Fibroblast of skin of left biceps (primary cell): ENCODE data around the gene STS.

ENCODE experiments used
- DNase-seq, 2 experiments: peaks; one replicate each; pipeline ENCODE4 v3.0.0-alpha.2; 2013; ENCODE audit warnings: low read depth in 2 of 2

Gene STS

DNA sequence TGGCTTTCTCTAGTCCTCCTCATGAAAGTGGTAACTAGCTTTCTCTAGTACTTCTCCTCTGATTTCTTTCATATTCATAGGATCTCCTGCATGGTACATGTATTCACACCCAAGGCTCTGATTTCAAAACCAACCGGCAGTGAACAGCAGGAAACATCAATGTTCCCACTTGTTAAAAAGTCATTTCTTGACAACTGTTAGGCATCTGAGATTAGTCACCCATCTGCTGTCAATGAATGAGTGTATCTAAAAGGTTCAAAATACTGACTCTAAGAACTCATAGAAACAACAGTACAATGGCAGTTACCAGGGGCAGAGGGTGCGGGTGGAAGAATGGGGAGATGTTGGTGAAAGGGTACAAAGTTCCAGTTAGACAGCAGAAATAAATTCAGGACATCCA lies 31.9 kb downstream of the STS start:
- DNase-seq = no peak

DNA sequence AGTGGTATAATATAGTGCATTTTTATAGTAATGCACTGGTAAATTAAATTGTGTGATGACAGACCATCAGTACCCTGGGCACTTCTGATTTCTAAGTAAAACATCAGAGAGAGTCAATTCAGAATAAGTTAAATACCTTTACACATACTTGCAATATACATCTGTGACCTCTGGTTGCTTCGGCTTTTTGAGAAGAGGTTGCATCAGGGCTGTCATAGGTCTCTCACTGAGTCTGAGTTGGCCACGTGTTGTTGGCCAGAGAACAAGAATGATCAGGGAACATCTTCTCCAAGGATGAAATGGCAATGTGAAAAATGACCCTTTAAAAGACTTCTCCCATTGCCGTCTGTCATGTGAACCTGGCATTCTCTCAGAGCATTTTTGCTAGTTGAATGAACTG lies 37.3 kb downstream of the STS start:
- DNase-seq = no peak

DNA sequence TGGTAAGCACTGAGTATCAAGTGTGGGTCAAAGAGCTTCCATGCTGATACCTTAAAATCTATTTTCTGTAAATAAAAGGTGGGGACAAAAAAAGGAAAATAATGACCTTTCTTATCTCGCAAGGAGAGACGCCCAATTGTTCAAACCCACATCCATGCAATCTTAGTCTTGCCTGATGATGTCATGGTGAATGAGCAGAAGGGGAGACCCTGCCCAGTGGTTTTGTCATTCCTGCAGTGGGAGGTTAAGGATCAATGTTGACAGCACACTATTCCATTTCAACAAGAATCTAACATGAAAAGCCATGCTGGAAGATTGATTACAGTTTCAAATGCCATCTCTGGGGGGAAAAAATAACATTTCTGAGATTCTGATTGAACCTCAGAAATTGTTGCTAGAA lies 41.2 kb downstream of the STS start:
- DNase-seq = no peak

DNA sequence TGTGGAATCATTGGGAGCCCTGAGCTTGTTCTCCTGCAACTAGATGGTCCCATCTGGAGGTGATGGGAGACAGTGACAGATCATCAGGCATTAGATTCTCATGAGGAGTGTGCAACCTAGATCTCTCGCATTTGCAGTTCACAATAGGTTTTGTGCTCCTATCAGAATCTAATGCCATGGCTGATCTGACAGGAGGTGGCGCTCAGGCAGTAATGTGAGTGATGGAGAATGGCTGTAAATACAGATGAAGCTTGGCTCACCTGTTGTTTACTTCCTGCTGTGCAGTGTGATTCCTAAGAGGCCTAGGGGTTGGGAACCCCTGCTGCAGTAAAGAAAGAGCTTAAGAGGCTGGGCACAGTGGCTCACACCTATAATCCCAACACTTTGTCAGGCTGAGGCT lies 42.6 kb downstream of the STS start:
- DNase-seq = no peak

DNA sequence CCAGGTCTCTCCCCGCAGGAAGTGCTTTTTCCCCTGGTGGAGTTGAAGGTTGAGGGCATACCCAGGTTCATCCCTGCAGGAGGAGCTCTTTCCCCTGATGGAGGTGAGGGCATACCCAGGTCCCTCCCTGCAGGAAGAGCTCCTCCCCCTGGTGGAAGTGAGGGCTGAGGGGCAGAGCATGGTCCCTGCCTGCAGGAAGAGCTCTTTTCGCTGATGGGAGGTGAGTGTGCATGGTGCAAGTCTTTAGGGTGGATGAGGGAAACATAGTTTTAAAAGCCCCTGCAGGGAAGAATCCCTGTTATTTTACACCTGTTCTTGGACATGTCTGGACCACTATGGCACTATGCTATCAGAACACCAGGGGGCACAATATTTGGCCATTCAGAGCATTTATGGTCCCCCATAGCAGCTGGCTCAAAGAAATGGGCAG lies 44.2 kb downstream of the STS start:
- no peak for DNase-seq

DNA sequence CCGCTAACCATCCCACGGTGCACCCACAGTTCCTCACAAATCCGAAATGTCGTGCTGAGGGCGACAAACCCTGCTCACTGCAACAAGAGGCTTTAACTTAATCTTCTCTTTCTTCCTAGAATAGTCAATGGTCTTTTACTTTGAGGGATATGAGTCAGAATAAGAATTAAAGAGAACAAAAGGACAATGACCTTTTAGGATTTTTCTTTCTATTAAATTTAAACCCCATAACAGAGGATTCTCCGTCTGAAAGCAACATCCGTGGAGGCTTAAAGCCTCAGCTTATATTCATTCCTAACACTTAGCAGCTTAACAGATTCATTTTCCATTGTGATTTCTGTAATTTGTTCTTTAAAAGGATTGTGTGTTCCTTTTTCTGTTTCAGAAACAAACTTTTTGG lies 45.4 kb downstream of the STS start:
- no peak for DNase-seq

DNA sequence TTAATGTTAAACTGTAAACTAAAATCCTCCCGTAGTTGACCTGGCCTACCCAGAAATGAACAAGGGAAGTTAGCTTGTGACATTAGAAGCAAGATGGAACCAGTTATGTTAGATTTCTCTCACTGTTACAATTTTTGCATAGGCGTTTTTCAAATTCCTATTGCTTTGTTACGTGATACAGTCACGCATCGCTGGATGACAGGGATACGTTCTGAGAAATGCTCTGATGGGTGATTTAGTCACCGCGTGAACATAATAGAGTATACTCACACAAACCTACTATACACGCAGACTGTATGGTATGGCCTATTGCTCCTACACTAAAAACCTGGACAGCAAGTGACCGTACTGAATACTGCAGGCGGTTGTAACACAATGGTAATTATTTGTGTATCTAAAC lies 47.1 kb downstream of the STS start:
- no peak for DNase-seq
